ENCODE data around the gene FAM209A. TPM values are rescaled to one million over a fixed set of nuclear protein-coding genes. Genes with fewer than 3 reads are reported as not detected.

FAM209A gene
- total RNA-seq, 1 experiment from 2014 or later, result not detected

DNA sequence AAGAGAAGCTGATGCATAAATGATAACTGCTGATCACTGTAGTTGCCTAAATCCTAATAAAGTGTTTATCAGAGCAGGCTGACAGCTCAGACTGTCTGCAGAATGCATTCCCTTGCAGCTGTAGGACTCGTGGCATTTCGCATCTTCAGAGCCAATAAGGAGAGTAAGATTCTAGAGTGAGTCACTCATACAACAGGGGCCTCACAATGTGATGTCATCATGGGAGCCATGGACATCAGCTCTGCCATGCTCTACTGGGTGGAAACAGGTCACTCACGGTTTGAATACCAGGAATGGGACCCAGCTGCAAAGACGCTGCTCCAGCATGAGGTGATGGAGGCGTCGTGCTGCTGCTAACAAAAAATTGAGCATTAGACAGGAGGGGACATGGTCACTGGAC lies 15.9 kb downstream of the FAM209A start:
- H3K27me3 ChIP-seq (ENCODE audit: control insufficient read depth, insufficient read depth, low read length), result no peaks in the 10 kb centered on the region

DNA sequence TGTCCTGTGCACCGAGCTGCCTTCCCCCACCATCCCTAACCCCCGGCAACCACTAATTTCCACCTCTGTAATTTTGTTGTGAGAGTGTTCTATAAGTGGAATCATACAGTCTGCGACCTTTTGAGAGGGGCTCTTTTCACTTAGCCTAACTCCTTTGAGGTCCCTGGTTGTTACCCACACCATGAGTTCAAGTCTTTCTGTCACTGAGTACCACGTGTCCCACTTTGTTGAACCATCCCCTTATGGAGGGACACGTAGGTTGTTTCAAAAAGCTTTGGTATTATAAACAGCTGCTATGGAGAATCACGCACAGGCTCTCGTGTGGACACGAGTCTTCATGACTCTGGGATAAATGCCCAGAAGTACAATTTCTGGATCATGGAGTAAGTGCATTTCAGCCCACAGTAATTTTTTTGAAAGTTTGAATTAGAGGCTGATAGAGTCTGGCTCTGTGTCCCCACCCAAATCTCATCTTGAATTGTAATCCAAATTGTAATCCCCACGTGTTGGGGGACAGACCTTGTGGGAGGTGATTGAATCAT lies 18.0 kb downstream of the FAM209A start:
- Histone ChIP-seq H3K9me3 (ENCODE audit: control insufficient read depth, insufficient read depth, low read depth, low read length) (no peaks in the 10 kb centered on the region), H3K4me1 (ENCODE audit: control insufficient read depth, insufficient read depth, low read length) (no peaks in the 10 kb centered on the region), H3K27ac (ENCODE audit: low read length) (no peak overlapping the region), H3K4me3 (ENCODE audit: low read depth in 2 of 2, low read length in 2 of 2) (no peak overlapping the region), H3K27me3 (ENCODE audit: control insufficient read depth, insufficient read depth, low read length) (no peaks in the 10 kb centered on the region), H3K36me3 (ENCODE audit: control insufficient read depth, insufficient read depth, low read length) (no peaks in the 10 kb centered on the region)
- TF ChIP-seq POLR2AphosphoS5 (IDR thresholded peaks at IDR 0.05; ENCODE audit: low read depth, low read length) (no peak), TCF7L2 (IDR thresholded peaks at IDR 0.05; ENCODE audit: low read depth, low read length) (no peak), SIN3A (IDR thresholded peaks at IDR 0.05; ENCODE audit: borderline replicate concordance, insufficient read depth, low read depth, low read length) (no peak)
- TF ChIP-seq, protein P1, sequence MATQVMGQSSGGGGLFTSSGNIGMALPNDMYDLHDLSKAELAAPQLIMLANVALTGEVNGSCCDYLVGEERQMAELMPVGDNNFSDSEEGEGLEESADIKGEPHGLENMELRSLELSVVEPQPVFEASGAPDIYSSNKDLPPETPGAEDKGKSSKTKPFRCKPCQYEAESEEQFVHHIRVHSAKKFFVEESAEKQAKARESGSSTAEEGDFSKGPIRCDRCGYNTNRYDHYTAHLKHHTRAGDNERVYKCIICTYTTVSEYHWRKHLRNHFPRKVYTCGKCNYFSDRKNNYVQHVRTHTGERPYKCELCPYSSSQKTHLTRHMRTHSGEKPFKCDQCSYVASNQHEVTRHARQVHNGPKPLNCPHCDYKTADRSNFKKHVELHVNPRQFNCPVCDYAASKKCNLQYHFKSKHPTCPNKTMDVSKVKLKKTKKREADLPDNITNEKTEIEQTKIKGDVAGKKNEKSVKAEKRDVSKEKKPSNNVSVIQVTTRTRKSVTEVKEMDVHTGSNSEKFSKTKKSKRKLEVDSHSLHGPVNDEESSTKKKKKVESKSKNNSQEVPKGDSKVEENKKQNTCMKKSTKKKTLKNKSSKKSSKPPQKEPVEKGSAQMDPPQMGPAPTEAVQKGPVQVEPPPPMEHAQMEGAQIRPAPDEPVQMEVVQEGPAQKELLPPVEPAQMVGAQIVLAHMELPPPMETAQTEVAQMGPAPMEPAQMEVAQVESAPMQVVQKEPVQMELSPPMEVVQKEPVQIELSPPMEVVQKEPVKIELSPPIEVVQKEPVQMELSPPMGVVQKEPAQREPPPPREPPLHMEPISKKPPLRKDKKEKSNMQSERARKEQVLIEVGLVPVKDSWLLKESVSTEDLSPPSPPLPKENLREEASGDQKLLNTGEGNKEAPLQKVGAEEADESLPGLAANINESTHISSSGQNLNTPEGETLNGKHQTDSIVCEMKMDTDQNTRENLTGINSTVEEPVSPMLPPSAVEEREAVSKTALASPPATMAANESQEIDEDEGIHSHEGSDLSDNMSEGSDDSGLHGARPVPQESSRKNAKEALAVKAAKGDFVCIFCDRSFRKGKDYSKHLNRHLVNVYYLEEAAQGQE (IDR thresholded peaks at IDR 0.05; ENCODE audit: insufficient read depth in 1 of 2, low read depth in 2 of 2, low read length in 1 of 2), result no peak
- TF ChIP-seq, protein P2, sequence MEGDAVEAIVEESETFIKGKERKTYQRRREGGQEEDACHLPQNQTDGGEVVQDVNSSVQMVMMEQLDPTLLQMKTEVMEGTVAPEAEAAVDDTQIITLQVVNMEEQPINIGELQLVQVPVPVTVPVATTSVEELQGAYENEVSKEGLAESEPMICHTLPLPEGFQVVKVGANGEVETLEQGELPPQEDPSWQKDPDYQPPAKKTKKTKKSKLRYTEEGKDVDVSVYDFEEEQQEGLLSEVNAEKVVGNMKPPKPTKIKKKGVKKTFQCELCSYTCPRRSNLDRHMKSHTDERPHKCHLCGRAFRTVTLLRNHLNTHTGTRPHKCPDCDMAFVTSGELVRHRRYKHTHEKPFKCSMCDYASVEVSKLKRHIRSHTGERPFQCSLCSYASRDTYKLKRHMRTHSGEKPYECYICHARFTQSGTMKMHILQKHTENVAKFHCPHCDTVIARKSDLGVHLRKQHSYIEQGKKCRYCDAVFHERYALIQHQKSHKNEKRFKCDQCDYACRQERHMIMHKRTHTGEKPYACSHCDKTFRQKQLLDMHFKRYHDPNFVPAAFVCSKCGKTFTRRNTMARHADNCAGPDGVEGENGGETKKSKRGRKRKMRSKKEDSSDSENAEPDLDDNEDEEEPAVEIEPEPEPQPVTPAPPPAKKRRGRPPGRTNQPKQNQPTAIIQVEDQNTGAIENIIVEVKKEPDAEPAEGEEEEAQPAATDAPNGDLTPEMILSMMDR (IDR thresholded peaks at IDR 0.05), result no peak
- intact Hi-C loops (cut with micrococcal nuclease; ENCODE audit: unreplicated experiment) (no loop called here), in situ Hi-C loops (cut with HindIII; ENCODE audit: low pct_unique_long_range_greater_than_20kb, low sequenced_read_pairs) (no loop called here)
- DNase-seq (ENCODE audit: low read depth, low spot score) (no peak), ATAC-seq (no peak)
- BruUV-seq (replicated peaks), result no TSS peak
- CTCF ChIA-PET, result no interaction called here
- POLR2A ChIA-PET, result no interaction called here

More for the DNA sequence above, 15.9 kb downstream of the FAM209A start:
- no peaks in the 10 kb centered on the region for H3K9me3 ChIP-seq (ENCODE audit: control insufficient read depth, insufficient read depth, low read depth, low read length)
- no peak overlapping the region for H3K4me3 ChIP-seq (ENCODE audit: low read depth in 2 of 2, low read length in 2 of 2)
- CTCF ChIA-PET, result no interaction called here
- H3K4me1 ChIP-seq (ENCODE audit: control insufficient read depth, insufficient read depth, low read length), result no peaks in the 10 kb centered on the region
- no peaks in the 10 kb centered on the region for H3K36me3 ChIP-seq (ENCODE audit: control insufficient read depth, insufficient read depth, low read length)
- ATAC-seq (no peak), DNase-seq (ENCODE audit: low read depth, low spot score) (no peak)
- in situ Hi-C loops (cut with HindIII; ENCODE audit: low pct_unique_long_range_greater_than_20kb, low sequenced_read_pairs) (no loop called here), intact Hi-C loops (cut with micrococcal nuclease; ENCODE audit: unreplicated experiment) (no loop called here)
- TF ChIP-seq TCF7L2 (IDR thresholded peaks at IDR 0.05; ENCODE audit: low read depth, low read length) (no peak), SIN3A (IDR thresholded peaks at IDR 0.05; ENCODE audit: borderline replicate concordance, insufficient read depth, low read depth, low read length) (no peak), POLR2AphosphoS5 (IDR thresholded peaks at IDR 0.05; ENCODE audit: low read depth, low read length) (no peak)
- TF ChIP-seq, protein P2 (IDR thresholded peaks at IDR 0.05), result no peak
- TF ChIP-seq, protein P1 (IDR thresholded peaks at IDR 0.05; ENCODE audit: insufficient read depth in 1 of 2, low read depth in 2 of 2, low read length in 1 of 2), result no peak
- POLR2A ChIA-PET, result no interaction called here
- no peak overlapping the region for H3K27ac ChIP-seq (ENCODE audit: low read length)
- no TSS peak for BruUV-seq (replicated peaks)

Data from Panc1 (cell line).